Common myeloid progenitor, CD34-positive (primary cell): Measurements from ENCODE around the gene GCDH. TPM values are rescaled to one million over a fixed set of nuclear protein-coding genes. Genes with fewer than 3 reads are reported as not detected.
"Not testable (repeated sequence)": the region's sequence is repeated elsewhere in the genome, so short reads cannot be mapped to it uniquely, and the experiment has no call there.

ENCODE experiments used
- CTCF ChIA-PET: fragments of 350-600 bp; sonication (Branson Sonifier 250); formaldehyde crosslinking; loops from one replicate; lab custom pipeline; 2021; ENCODE audit warnings: antibody characterized with exemption; lab: Charles Lee
- POLR2A ChIA-PET: fragments of 350-600 bp; sonication (Branson Sonifier 250); formaldehyde crosslinking; loops from one replicate; lab custom pipeline; 2021; ENCODE audit warnings: antibody characterized with exemption; lab: Charles Lee
- DNase-seq, 3 donors: peaks; one replicate each; pipeline versions ENCODE4 v3.0.0 to v3.0.0-alpha.2; 2013
- H3K27ac ChIP-seq, 2 experiments: 1 replicate in 1 of 2; 2 replicates in 1 of 2; pipeline ENCODE4 v1.7.0; 2013; ENCODE audit warnings: inconsistent platforms in 2 of 2, low read length in 2 of 2, mild to moderate bottlenecking in 2 of 2, low read depth in 1 of 2, moderate library complexity in 1 of 2; ENCODE audit not compliant: severe bottlenecking in 2 of 2, insufficient read depth in 1 of 2, poor library complexity in 1 of 2
- H3K27me3 ChIP-seq, 5 experiments: replicated peaks in 2 of 5; 1 replicate in 3 of 5; 2 replicates in 2 of 5; pipeline versions ENCODE4 v1.6.1 to v1.7.0; 2013; ENCODE audit warnings: low read length in 4 of 5, mild to moderate bottlenecking in 2 of 5, moderate library complexity in 2 of 5, inconsistent platforms in 1 of 5; ENCODE audit not compliant: insufficient read depth in 5 of 5, control insufficient read depth in 4 of 5
- H3K36me3 ChIP-seq, 4 experiments: 1 replicate in 2 of 4; 2 replicates in 2 of 4; pipeline versions ENCODE4 v1.6.1 to v1.7.0; 2013; ENCODE audit warnings: low read length in 3 of 4, control low read depth in 1 of 4, mild to moderate bottlenecking in 1 of 4; ENCODE audit not compliant: control insufficient read depth in 4 of 4, insufficient read depth in 4 of 4
- H3K4me1 ChIP-seq, 4 experiments: 1 replicate in 3 of 4; 2 replicates in 1 of 4; pipeline versions ENCODE4 v1.6.1 to v1.7.1; 2013; ENCODE audit warnings: low read length in 3 of 4, mild to moderate bottlenecking in 3 of 4, control low read depth in 1 of 4, inconsistent platforms in 1 of 4, moderate library complexity in 1 of 4; ENCODE audit not compliant: control insufficient read depth in 4 of 4, insufficient read depth in 4 of 4; ENCODE audit errors: control extremely low read depth in 1 of 4
- H3K4me3 ChIP-seq, 7 experiments: 1 replicate in 4 of 7; 2 replicates in 3 of 7; pipeline versions ENCODE4 v1.5.1 to v1.7.0; 2013; ENCODE audit warnings: mild to moderate bottlenecking in 7 of 7, low read length in 6 of 7, moderate library complexity in 6 of 7, inconsistent platforms in 2 of 7, low read depth in 2 of 7, control low read depth in 1 of 7; ENCODE audit not compliant: insufficient read depth in 4 of 7, control insufficient read depth in 1 of 7; ENCODE audit errors: extremely low read depth in 1 of 7
- H3K9me3 ChIP-seq, 5 experiments: 1 replicate in 4 of 5; 2 replicates in 1 of 5; pipeline versions ENCODE4 v1.6.1 to v1.7.1; 2013; ENCODE audit warnings: low read length in 4 of 5, mild to moderate bottlenecking in 2 of 5, inconsistent platforms in 1 of 5, low read depth in 1 of 5, moderate library complexity in 1 of 5; ENCODE audit not compliant: control insufficient read depth in 4 of 5, insufficient read depth in 2 of 5; ENCODE audit errors: control extremely low read depth in 1 of 5
- WGBS: methylation state at CpG from one replicate; pipeline ENCODE4 v1.1.5; 2013; ENCODE audit not compliant: insufficient coverage; 5-methylcytosine and 5-hydroxymethylcytosine counted together
- polyA plus RNA-seq: library from polyadenylated mRNA; unstranded; fragments of 120-200 nt; gene quantifications from one replicate; pipeline ENCODE4 v1.2.1, GENCODE V29; 2013

The GCDH gene
- 22.7 TPM for polyA plus RNA-seq

DNA sequence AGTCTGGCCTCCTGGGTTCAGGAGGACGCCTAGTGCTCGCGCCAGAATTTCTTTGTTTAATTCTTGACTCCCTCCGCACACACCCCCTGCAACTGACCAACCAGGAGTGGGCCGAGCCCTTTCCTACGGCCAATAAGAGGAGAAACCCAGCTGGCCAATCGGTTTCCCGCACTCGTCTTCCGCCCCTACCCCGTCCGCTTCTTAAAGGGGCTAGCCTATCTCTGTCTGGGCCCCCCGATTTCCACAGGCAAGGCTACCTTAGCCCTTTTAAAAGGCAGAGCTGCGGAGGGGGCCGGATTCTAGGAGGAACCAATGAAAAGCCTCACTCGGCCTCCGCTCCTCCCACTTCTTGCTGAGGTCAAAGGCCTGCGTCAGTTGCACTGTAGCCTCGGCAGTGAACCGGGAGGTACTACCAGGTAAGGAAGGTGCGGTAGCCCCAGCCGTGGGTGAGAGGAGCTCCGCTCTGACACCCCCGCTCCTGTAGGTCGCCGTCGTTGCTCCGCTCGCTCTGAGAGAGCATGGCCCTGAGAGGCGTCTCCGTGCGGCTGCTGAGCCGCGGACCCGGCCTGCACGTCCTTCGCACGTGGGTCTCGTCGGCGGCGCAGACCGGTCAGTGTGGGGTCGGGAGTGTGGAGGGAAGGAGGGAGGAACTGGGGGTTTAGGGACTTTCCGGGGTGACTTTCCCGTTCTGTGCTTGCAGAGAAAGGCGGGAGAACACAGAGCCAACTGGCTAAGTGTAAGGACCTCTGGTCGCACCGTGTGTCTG lies at the start of gene GCDH:
Gene GCDH (plus strand): TSS at position 374 of the 766 bp plus-strand sequence. CDS start 145 bp downstream, at position 519.
- H3K9me3 ChIP-seq: no peaks in the 10 kb centered on the region
- no peaks in the 10 kb centered on the region for H3K27me3 ChIP-seq
- ChIA-PET POLR2A (interaction anchor here (0.6 to 3.3 kb wide), 7 partner anchors 10 to 116 kb away, joined by 3 to 28 read pairs (median 4); partner anchors contain the start of genes CALR and FARSA), CTCF (interaction anchor here (0.9 to 2.3 kb wide), 9 partner anchors 8 to 125 kb away, joined by 3 to 9 read pairs (median 4); no protein-coding TSS in a partner anchor)
- peaks cover 4 to 26% (median 20%) of the 10 kb centered on the region in 4 experiments for H3K4me1 ChIP-seq
- H3K27ac ChIP-seq: peak within 1 kb of the TSS; percentile 50 to 79
- H3K36me3 ChIP-seq: peaks cover 0 to 24% (median 18%) of the 10 kb centered on the region in 4 experiments
- 0% methylated on average over 27 of the region's 49 CpGs for WGBS
- peak within 1 kb of the TSS; percentile 63 to 98 (median 90) for H3K4me3 ChIP-seq
- DNase-seq: peak; percentile 99 to 100 (median 99)

GRCh38 chr19:12842511-12842910 lies 48.4 kb upstream of the GCDH start:
- POLR2A ChIA-PET: no interaction called here
- H3K4me3 ChIP-seq: no peak overlapping the region
- DNase-seq: no peak
- H3K9me3 ChIP-seq: peaks cover 0 to 2% (median 0%) of the 10 kb centered on the region in 5 experiments
- WGBS: 97% methylated on average over 18 of the region's 18 CpGs
- H3K4me1 ChIP-seq: peaks cover 2 to 32% (median 21%) of the 10 kb centered on the region in 4 experiments
- CTCF ChIA-PET: no interaction called here
- H3K36me3 ChIP-seq: no peaks in the 10 kb centered on the region
- H3K27ac ChIP-seq: no peak overlapping the region
- peaks cover 5 to 66% (median 23%) of the 10 kb centered on the region in 5 experiments for H3K27me3 ChIP-seq

DNA sequence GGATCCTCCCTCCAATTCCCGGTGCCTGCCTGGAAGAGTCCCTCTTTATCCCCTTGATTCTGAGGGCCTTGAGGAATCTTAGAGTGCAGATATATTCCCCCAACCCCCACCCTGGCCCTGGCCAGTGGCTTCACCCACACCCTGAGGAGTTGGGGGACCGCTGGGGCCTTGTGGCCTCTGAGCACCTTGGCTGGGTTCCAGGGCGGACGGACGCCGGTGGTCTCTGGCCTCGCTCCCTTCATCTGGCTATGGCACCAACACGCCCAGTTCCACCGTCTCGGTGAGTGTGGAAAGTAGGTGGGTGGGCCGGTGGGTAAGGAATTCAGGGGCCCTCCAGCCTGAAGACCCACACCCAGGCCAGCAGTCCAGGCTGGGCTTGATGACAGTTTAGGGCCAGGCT lies 47.6 kb upstream of the GCDH start:
- Histone ChIP-seq H3K4me3 (no peak overlapping the region), H3K27me3 (peaks cover 5 to 59% (median 21%) of the 10 kb centered on the region in 5 experiments), H3K9me3 (peaks cover 0 to 2% (median 0%) of the 10 kb centered on the region in 5 experiments), H3K4me1 (peaks cover 2 to 31% (median 21%) of the 10 kb centered on the region in 4 experiments), H3K36me3 (no peaks in the 10 kb centered on the region), H3K27ac (no peak overlapping the region)
- WGBS: 94% methylated on average over 9 of the region's 11 CpGs
- ChIA-PET POLR2A (no interaction called here), CTCF (no interaction called here)
- no peak for DNase-seq

GRCh38 chr19:12843999-12844732 lies 46.8 kb upstream of the GCDH start:
- WGBS: 97% methylated on average over 3 of the region's 3 CpGs
- peaks cover 5 to 53% (median 17%) of the 10 kb centered on the region in 5 experiments for H3K27me3 ChIP-seq
- no peak overlapping the region for H3K4me3 ChIP-seq
- H3K9me3 ChIP-seq: peaks cover 0 to 2% (median 0%) of the 10 kb centered on the region in 5 experiments
- ChIA-PET POLR2A (no interaction called here), CTCF (no interaction called here)
- no peak for DNase-seq
- H3K4me1 ChIP-seq: peaks cover 2 to 23% (median 14%) of the 10 kb centered on the region in 4 experiments
- H3K36me3 ChIP-seq: no peaks in the 10 kb centered on the region
- no peak overlapping the region for H3K27ac ChIP-seq

GRCh38 chr19:12846613-12847012 lies 44.3 kb upstream of the GCDH start:
- H3K27ac ChIP-seq, H3K4me3 ChIP-seq, DNase-seq, POLR2A ChIA-PET, H3K36me3 ChIP-seq, H3K9me3 ChIP-seq: not testable (repeated sequence)
- CTCF ChIA-PET: interaction anchor here (0.6 to 3.3 kb wide), 23 partner anchors 8 to 169 kb away, joined by 3 to 18 read pairs (median 6); partner anchors contain the start of gene FARSA
- peaks cover under 1 to 28% (median 8%) of the 10 kb centered on the region in 5 experiments for H3K27me3 ChIP-seq
- 33% methylated on average over 1 of the region's 7 CpGs for WGBS
- H3K4me1 ChIP-seq: peaks cover 0 to 11% (median 8%) of the 10 kb centered on the region in 4 experiments

- H3K9me3 ChIP-seq: no peaks in the 10 kb centered on the region
- H3K4me3 ChIP-seq: peak overlapping the region in 3 of 7 experiments; percentile 25 to 68 (median 46)
- peaks cover 0 to 22% (median 6%) of the 10 kb centered on the region in 5 experiments for H3K27me3 ChIP-seq
- H3K4me1 ChIP-seq: peaks cover 0 to 11% (median 8%) of the 10 kb centered on the region in 4 experiments
- H3K27ac ChIP-seq: no peak overlapping the region
- no peaks in the 10 kb centered on the region for H3K36me3 ChIP-seq
- DNase-seq: peak; percentile 81 to 91 (median 90)
- POLR2A ChIA-PET: interaction anchor here (0.8 to 1.2 kb wide), 2 partner anchors 70 to 166 kb away, joined by 3 read pairs; no protein-coding TSS in a partner anchor
- 12% methylated on average over 64 of the region's 69 CpGs for WGBS
- CTCF ChIA-PET: interaction anchor here (0.6 to 3.3 kb wide), 38 partner anchors 9 to 171 kb away, joined by 3 to 18 read pairs (median 4); partner anchors contain the start of genes CALR, FARSA, GCDH and PRDX2
These were observed 43.5 kb upstream of the GCDH start for GRCh38 chr19:12847159-12848139.
